K562 (cell line): ENCODE results near the gene MPDU1. TPM values are rescaled to one million over a fixed set of nuclear protein-coding genes. Genes with fewer than 3 reads are reported as not detected.

Experiments
- BHLHE40 ChIP-seq: IDR thresholded peaks from 2 replicates; pipeline ENCODE4 v1.6.1; 2011; ENCODE audit warnings: low read length, improper control_type of control experiment
- BRD4 ChIP-seq: fragments of 200-600 bp; sonication (generic); IDR thresholded peaks from 2 replicates; pipeline ENCODE4 v1.6.1; 2017; ENCODE audit warnings: inconsistent platforms
- EGR1 ChIP-seq: fragments of 450-650 bp; conservative IDR thresholded peaks from 2 replicates; pipeline ENCODE4 v1.6.1; 2017; ENCODE audit warnings: mild to moderate bottlenecking
- EP300 ChIP-seq: IDR thresholded peaks from 2 replicates; pipeline ENCODE4 v1.6.1; 2012; ENCODE audit warnings: low read length, improper control_type of control experiment
- FOS ChIP-seq: IDR thresholded peaks from 3 replicates; pipeline ENCODE4 v1.6.1; 2011; ENCODE audit not compliant: insufficient read length; ENCODE audit errors: extremely low read depth
- HDAC8 ChIP-seq: fragments of 450-650 bp; IDR thresholded peaks from 2 replicates; pipeline ENCODE4 v1.6.1; 2016; ENCODE audit warnings: mild to moderate bottlenecking, missing genetic modification characterization, moderate library complexity, missing compliant biosample characterization
- IFI16 ChIP-seq: fragments of 250-450 bp; sonication (Bioruptor Pico); IDR thresholded peaks from 2 replicates; pipeline ENCODE4 v2.1.2; 2022; ENCODE audit warnings: mild to moderate bottlenecking, inconsistent platforms
- NR2C2 ChIP-seq, 2 experiments: fragments of 200-800 bp in 1 of 2; sonication (Bioruptor generic) in 1 of 2; sonication (generic) in 1 of 2; formaldehyde crosslinking in 1 of 2; IDR thresholded peaks; 2 replicates each; pipeline versions ENCODE4 v1.6.1 to v1.8.0; 2016 to 2022; ENCODE audit warnings: mild to moderate bottlenecking in 1 of 2, missing compliant biosample characterization in 1 of 2, missing genetic modification characterization in 1 of 2, missing genetic modification reagents in 1 of 2
- SIX5 ChIP-seq, 2 experiments: IDR thresholded peaks; 2 replicates each; pipeline ENCODE4 v1.6.1; 2011; ENCODE audit warnings: low read length in 2 of 2, borderline replicate concordance in 1 of 2, low read depth in 1 of 2, mild to moderate bottlenecking in 1 of 2, moderate library complexity in 1 of 2; ENCODE audit not compliant: insufficient read depth in 1 of 2
- TCF3 ChIP-seq: sonication (generic); formaldehyde crosslinking; IDR thresholded peaks from 2 replicates; pipeline ENCODE4 v1.4.0; 2020; ENCODE audit warnings: mild to moderate bottlenecking, missing genetic modification reagents
- ZFX ChIP-seq: sonication (generic); formaldehyde crosslinking; IDR thresholded peaks from 2 replicates; pipeline ENCODE4 v1.8.0; 2022; ENCODE audit warnings: mild to moderate bottlenecking, missing genetic modification reagents, moderate library complexity
- polyA plus RNA-seq, 8 experiments: library from polyadenylated mRNA; depleted of rRNA in 4 of 8; stranded (reverse) in 5 of 8; unstranded in 3 of 8; fragments of >200 nt; fragmentation: Nextera tagmentation in 2 of 8; fragmentation: Illumina TruSeq in 1 of 8; extraction: Ambion mirVana in 2 of 8; extraction: Trizol in 1 of 8; gene quantifications; 2 replicates each; pipeline versions ENCODE4 v1.2.1 to v1.2.3, GENCODE V29; 2011 to 2014; ENCODE audit warnings: inconsistent platforms in 1 of 8, missing spikeins in 1 of 8
- total RNA-seq, 7 experiments: library from RNA; depleted of rRNA in 6 of 7; stranded (reverse); fragments of >200 nt in 6 of 7; fragmentation: Illumina TruSeq in 2 of 7; extraction: Trizol in 2 of 7; gene quantifications; 2 replicates each; pipeline versions ENCODE4 v1.2.1 to v1.2.3, GENCODE V29; 2011 to 2021; ENCODE audit warnings: low replicate concordance in 1 of 7
- TF ChIP-seq, protein P1 (sequence below), 2 experiments: fragments of 450-650 bp; IDR thresholded peaks; 2 replicates each; pipeline ENCODE4 v1.6.1; 2018; ENCODE audit warnings: mild to moderate bottlenecking in 2 of 2, low read depth in 1 of 2; ENCODE audit not compliant: partially characterized antibody in 2 of 2
- TF ChIP-seq, protein P2 (sequence below): fragments of 450-650 bp; IDR thresholded peaks from 2 replicates; pipeline ENCODE4 v1.6.1; 2016
- TF ChIP-seq, protein P3 (sequence below), 2 experiments: fragments of 200-800 bp in 1 of 2; sonication (Bioruptor generic) in 1 of 2; sonication (generic) in 1 of 2; formaldehyde crosslinking in 1 of 2; IDR thresholded peaks in 1 of 2; conservative IDR thresholded peaks in 1 of 2; 2 replicates each; pipeline versions ENCODE4 v1.5.0 to v1.6.1; 2016 to 2020; ENCODE audit warnings: missing compliant biosample characterization in 1 of 2, missing genetic modification characterization in 1 of 2, missing genetic modification reagents in 1 of 2
- TF ChIP-seq, protein P4 (sequence below): IDR thresholded peaks from 2 replicates; pipeline ENCODE4 v1.6.1; 2014; ENCODE audit warnings: antibody characterized with exemption
- TF ChIP-seq, protein P5 (sequence below): sonication (generic); formaldehyde crosslinking; IDR thresholded peaks from 2 replicates; pipeline ENCODE4 v1.8.1; 2023; ENCODE audit warnings: mild to moderate bottlenecking, missing genetic modification reagents, moderate library complexity

MPDU1 gene
- total and polyA plus RNA-seq, 9 of the 15 experiments (the other 6 are each of a cell fraction or from before 2014, with no cell fraction given) = 4.9 to 179 (median 77.1) TPM

DNA sequence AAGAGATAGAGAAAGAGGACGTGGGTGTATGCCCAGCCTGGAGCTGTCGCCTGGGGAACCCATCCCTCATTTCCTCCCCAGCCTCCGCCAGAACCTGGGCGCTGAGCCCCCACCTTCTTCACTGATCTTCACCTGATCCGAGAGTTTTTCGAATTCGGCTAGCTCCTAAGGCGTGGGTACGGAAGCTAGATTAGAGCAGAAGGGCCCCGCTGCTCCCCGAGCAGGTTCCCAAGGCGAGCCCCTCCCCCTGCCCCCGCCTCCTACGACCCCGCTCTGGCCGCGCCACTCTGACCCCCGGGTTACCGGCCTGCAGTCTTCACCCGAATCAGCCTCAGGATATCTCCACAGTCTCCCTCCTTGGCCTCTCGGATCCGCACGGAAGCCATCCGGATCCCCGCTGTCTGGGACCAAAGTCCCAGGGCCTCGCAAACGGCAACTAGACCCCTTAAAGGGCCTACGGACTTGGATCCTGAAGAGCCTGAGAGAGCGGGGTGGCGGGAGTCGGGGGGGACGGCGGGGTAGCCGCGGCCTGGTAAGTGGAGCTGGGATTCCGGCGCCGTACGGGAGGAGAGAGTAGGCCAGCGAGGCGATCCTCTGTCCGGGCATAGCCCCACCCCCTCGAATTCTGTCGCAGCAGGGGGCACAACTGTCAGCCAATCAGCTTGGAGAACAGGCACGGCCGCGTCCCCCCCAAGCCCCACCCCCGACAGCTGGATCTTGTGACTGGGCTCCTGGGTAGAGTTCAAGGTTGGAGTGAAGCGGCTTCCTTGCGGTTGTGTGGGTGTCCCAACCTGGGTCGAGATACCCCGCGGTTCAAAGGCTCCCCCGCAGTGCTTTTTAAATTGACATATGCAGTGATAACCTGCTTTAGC, 43.8 kb downstream of the MPDU1 start, which contains the start of gene SAT2 (continued):
- TF ChIP-seq, protein P1, sequence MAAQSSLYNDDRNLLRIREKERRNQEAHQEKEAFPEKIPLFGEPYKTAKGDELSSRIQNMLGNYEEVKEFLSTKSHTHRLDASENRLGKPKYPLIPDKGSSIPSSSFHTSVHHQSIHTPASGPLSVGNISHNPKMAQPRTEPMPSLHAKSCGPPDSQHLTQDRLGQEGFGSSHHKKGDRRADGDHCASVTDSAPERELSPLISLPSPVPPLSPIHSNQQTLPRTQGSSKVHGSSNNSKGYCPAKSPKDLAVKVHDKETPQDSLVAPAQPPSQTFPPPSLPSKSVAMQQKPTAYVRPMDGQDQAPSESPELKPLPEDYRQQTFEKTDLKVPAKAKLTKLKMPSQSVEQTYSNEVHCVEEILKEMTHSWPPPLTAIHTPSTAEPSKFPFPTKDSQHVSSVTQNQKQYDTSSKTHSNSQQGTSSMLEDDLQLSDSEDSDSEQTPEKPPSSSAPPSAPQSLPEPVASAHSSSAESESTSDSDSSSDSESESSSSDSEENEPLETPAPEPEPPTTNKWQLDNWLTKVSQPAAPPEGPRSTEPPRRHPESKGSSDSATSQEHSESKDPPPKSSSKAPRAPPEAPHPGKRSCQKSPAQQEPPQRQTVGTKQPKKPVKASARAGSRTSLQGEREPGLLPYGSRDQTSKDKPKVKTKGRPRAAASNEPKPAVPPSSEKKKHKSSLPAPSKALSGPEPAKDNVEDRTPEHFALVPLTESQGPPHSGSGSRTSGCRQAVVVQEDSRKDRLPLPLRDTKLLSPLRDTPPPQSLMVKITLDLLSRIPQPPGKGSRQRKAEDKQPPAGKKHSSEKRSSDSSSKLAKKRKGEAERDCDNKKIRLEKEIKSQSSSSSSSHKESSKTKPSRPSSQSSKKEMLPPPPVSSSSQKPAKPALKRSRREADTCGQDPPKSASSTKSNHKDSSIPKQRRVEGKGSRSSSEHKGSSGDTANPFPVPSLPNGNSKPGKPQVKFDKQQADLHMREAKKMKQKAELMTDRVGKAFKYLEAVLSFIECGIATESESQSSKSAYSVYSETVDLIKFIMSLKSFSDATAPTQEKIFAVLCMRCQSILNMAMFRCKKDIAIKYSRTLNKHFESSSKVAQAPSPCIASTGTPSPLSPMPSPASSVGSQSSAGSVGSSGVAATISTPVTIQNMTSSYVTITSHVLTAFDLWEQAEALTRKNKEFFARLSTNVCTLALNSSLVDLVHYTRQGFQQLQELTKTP (IDR thresholded peaks at IDR 0.05; ENCODE audit: low read depth in 1 of 2, partially characterized antibody in 2 of 2) = no peak
- TF ChIP-seq BHLHE40 (peak; percentile 70), SIX5 (IDR thresholded peaks at IDR 0.05; ENCODE audit: borderline replicate concordance in 1 of 2, insufficient read depth in 1 of 2, low read depth in 1 of 2, low read length in 2 of 2) (no peak), EGR1 (peak; percentile 95), FOS (no peak), ZFX (CRISPR knock-in tag) (peak; percentile 90), IFI16 (CRISPR knock-in tag) (no peak), HDAC8 (tag) (no peak), TCF3 (CRISPR knock-in tag) (peak; percentile 39; the same call in 1 of the 2 replicates), EP300 (peak; percentile 42; the same call in 1 of the 2 replicates), BRD4 (no peak), NR2C2 (CRISPR knock-in tag; IDR thresholded peaks at IDR 0.05) (no peak), NR2C2 (tag; IDR thresholded peaks at IDR 0.05) (peak; percentile 75)
- TF ChIP-seq, protein P2, sequence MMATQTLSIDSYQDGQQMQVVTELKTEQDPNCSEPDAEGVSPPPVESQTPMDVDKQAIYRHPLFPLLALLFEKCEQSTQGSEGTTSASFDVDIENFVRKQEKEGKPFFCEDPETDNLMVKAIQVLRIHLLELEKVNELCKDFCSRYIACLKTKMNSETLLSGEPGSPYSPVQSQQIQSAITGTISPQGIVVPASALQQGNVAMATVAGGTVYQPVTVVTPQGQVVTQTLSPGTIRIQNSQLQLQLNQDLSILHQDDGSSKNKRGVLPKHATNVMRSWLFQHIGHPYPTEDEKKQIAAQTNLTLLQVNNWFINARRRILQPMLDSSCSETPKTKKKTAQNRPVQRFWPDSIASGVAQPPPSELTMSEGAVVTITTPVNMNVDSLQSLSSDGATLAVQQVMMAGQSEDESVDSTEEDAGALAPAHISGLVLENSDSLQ = peak; percentile 71
- TF ChIP-seq, protein P3, sequence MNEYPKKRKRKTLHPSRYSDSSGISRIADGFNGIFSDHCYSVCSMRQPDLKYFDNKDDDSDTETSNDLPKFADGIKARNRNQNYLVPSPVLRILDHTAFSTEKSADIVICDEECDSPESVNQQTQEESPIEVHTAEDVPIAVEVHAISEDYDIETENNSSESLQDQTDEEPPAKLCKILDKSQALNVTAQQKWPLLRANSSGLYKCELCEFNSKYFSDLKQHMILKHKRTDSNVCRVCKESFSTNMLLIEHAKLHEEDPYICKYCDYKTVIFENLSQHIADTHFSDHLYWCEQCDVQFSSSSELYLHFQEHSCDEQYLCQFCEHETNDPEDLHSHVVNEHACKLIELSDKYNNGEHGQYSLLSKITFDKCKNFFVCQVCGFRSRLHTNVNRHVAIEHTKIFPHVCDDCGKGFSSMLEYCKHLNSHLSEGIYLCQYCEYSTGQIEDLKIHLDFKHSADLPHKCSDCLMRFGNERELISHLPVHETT (CRISPR knock-in tag; conservative IDR thresholded peaks at IDR 0.05 in 1 of 2, IDR thresholded peaks at IDR 0.05 in 1 of 2) = no peak
- TF ChIP-seq, protein P4, sequence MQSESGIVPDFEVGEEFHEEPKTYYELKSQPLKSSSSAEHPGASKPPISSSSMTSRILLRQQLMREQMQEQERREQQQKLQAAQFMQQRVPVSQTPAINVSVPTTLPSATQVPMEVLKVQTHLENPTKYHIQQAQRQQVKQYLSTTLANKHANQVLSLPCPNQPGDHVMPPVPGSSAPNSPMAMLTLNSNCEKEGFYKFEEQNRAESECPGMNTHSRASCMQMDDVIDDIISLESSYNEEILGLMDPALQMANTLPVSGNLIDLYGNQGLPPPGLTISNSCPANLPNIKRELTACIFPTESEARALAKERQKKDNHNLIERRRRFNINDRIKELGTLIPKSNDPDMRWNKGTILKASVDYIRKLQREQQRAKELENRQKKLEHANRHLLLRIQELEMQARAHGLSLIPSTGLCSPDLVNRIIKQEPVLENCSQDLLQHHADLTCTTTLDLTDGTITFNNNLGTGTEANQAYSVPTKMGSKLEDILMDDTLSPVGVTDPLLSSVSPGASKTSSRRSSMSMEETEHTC = peak; percentile 94
- TF ChIP-seq, protein P5, sequence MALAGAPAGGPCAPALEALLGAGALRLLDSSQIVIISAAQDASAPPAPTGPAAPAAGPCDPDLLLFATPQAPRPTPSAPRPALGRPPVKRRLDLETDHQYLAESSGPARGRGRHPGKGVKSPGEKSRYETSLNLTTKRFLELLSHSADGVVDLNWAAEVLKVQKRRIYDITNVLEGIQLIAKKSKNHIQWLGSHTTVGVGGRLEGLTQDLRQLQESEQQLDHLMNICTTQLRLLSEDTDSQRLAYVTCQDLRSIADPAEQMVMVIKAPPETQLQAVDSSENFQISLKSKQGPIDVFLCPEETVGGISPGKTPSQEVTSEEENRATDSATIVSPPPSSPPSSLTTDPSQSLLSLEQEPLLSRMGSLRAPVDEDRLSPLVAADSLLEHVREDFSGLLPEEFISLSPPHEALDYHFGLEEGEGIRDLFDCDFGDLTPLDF = no peak
